Forelimb muscle (tissue), 1 donor: ENCODE results near the gene ANKRD55. TPM values are rescaled to one million over a fixed set of nuclear protein-coding genes. Genes with fewer than 3 reads are reported as not detected.
"Not testable (repeated sequence)": the region's sequence is repeated elsewhere in the genome, so short reads cannot be mapped to it uniquely, and the experiment has no call there.

Experiments
- DNase-seq: peaks from one replicate; pipeline ENCODE4 v3.0.0-alpha.2; 2013; ENCODE audit warnings: low read depth
- polyA plus RNA-seq: library from polyadenylated mRNA; unstranded; fragments of 120-200 nt; gene quantifications from one replicate; pipeline ENCODE4 v1.2.1, GENCODE V29; 2013; ENCODE audit not compliant: insufficient read length

Gene ANKRD55
- polyA plus RNA-seq, 1 donor: 0.46 TPM

DNA sequence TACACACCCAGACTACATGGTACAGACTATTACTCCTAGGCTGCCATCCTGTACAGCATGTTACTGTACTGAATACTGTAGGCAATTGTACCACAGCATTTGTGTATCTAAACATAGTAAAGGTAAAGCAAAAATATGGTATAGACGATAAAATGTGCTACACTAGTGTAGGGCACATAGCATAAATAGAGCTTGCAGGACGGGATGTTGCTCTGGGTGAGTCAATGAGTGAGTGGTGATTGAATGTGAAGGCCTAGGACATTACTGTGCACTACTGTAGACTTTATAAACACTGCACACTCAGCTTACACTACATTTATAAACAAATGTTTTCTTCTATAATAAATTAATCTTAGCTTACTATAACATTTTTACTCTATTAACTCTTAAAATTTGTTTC is 25.6 kb downstream of the ANKRD55 start:
- no peak for DNase-seq

- no peak for DNase-seq
Measured at GRCh38 chr5:56206126-56206910, 26.8 kb downstream of the ANKRD55 start.

- not testable (repeated sequence) for DNase-seq
Measured at GRCh38 chr5:56203936-56204335, 29.2 kb downstream of the ANKRD55 start.

DNA sequence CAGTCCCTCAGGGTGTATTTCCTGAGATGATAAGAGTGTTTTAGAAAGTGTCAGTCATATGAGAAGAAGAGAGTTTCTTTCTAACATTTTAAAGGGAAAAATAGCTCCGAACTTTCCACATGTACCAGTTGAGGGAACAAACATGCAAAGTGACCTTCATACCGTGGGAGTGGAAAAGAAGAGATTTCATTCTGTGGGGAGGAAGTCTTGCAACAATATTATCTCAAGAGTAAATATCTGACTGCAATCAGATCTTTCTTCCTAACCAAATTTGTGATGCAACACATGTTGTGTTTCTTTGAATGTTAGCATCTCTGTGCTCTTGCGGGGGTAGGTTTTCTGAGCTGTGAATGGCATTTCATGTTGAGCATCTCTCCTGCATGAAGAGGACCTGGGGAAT is 30.6 kb downstream of the ANKRD55 start:
- no peak for DNase-seq

- not testable (repeated sequence) for DNase-seq
Measured at GRCh38 chr5:56201762-56202261, 31.3 kb downstream of the ANKRD55 start.

DNA sequence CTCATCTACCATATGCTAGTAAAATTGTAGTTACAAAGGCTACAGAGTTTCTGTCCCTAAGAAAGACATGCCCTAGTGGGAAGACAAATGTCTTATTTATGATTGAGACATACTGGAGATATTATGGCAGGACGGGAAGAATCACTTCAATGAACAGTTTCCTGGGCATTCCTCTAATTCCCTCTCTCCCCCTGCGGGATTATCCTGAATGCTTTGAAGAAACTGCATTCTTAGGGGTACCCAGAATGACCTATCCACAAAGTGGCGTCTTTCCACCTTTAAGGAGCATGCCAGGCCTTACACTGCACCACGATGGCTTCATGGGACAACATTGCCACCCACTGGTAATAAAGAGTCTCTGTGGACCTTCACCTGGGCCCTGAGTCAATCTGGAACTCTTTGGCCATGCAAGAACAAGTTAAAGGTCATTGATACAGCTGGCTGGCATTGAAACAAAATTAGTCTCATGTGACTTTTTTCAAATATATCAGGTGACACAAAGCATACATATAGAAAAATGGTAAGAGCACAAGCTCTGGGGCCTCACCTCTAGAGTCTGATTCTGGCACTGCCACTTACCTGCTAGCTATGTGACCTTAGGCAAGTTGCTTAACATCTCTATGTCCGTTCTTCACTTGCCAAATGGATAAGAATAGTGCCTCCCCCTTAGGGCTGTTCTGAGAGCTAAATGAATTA is 32.0 kb downstream of the ANKRD55 start:
- no peak for DNase-seq

- DNase-seq: no peak
Measured at GRCh38 chr5:56195016-56195415, 38.1 kb downstream of the ANKRD55 start.

DNA sequence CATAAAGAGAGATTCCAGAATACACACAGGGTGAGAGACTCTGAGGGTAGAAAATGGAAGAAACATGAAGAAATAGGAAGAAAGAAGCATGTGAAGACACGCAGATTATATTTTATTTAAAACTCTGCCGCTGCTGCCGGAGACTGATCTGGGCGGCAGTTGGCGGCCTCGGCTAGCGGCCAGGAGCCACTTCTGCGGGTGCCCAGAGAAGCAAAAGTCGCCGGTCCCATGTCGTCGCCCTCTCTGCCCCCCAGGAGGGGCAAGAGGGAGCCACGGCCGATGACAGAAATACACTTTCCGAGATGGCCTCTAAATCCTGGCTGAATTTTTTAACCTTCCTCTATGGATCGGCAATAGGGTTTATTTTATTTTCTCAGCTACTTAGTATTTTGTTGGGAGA is 40.9 kb downstream of the ANKRD55 start:
- DNase-seq: no peak

DNA sequence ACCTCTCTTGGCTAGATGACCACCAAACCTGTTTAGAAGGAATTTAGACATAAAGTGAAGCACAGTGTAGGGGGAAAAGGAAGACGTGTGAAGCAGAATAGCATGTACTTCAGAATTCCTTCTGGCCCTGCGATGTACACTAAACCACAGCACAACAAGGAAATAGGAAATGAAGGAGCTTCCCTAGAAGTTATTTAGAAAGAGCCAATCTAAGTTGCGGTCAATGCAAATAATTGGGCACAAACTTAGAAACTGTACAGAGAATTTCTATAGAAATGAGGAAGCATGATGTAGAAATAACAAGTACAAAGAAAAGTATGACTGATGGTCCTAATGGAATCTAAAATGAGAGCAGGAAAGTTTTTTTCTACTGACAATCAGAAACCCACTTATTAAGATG is 41.5 kb downstream of the ANKRD55 start:
- no peak for DNase-seq

DNA sequence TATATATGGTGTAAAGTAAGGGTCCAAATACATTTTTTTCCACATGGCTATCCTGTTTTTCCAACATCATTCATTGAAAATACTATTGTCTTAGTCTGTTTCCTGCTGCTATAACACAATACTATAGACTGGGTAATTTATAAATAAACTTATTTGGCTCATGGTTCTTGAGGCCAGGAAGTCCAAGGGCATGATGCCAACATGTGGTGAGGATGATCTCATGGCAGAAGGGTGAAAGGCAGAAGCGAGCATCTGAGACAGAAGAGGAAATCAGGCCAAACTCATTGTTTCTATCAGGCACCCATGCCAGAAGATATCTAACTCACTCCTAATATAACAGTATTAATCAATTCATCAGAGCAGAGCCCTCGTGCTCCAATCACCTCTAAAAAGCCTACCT is 42.6 kb downstream of the ANKRD55 start:
- no peak for DNase-seq

DNA sequence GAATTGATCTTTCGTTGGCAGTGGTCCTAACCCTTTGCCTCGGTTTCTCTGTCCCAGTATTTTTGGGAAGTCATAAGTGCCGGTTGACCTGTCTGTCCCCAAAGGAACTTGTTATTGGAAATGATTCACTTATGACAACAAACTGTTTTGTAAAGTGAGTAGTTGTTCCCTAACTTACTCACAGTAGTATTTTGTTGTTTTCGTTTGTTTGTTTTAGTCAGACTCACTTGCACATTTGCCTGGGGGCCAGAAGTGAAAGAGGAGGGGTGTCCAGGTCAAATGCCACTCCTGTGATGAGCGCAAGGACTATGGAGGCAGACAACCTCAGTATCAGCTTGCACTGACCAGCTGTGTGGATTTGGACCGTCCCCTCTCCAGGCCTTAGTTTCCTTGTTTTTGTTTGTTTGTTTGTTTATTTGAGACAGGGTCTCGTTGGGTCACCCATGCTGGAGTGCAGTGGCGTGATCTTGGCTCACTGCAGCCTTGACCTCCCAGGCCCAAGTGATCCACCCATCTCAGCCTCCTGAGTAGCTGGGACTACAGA is 47.3 kb downstream of the ANKRD55 start:
- no peak for DNase-seq

GRCh38 chr5:56183506-56183905 is 49.6 kb downstream of the ANKRD55 start:
- DNase-seq: no peak

DNA sequence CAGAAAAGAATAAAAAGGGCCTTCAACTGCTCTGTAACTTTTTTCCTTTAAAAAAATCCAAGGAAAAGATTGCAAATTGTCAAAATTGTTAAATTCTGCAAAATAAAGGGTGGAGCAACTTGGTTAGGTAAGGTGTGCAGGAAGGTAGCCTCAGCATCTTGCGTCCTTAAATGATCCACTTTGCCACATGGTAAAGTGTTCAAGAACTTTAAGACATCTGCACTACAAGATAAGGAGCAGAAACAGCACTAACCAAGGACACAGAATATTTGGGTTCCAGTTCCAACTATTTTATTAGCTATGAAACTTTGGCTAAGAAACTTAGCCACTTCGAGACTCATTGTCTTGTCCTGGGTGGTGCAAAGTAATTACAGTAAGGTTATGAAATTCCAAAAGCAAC is 53.7 kb downstream of the ANKRD55 start:
- no peak for DNase-seq

- no peak for DNase-seq
Measured at GRCh38 chr5:56178823-56179222, 54.3 kb downstream of the ANKRD55 start.

GRCh38 chr5:56176871-56177533 is 56.1 kb downstream of the ANKRD55 start:
- no peak for DNase-seq

GRCh38 chr5:56176155-56176798 is 56.9 kb downstream of the ANKRD55 start:
- no peak for DNase-seq

DNA sequence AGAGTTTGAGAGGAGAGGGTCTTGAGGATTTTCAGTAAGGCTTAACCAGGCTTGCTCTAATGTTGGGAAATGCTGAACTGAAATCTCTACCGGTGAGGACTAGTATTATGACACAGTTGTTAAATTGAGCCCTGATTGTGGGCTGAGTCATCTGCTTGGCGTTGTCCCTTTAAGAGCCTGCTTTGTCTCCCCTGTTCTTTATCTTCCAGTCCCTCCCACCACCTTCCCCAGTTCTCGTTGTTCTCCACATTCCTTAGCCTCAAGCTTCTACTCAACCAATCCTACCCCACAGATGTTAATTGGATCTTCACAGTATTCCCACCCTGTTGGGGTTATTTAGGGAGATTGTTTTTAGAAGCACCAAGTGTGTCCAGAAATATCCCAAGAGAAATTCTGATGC is 57.6 kb downstream of the ANKRD55 start:
- DNase-seq: no peak

- no peak for DNase-seq
Measured at GRCh38 chr5:56175021-56175420, 58.1 kb downstream of the ANKRD55 start.

- no peak for DNase-seq
Measured at GRCh38 chr5:56172241-56172640, 60.9 kb downstream of the ANKRD55 start.

GRCh38 chr5:56170557-56170956 is 62.6 kb downstream of the ANKRD55 start:
- DNase-seq: no peak

DNA sequence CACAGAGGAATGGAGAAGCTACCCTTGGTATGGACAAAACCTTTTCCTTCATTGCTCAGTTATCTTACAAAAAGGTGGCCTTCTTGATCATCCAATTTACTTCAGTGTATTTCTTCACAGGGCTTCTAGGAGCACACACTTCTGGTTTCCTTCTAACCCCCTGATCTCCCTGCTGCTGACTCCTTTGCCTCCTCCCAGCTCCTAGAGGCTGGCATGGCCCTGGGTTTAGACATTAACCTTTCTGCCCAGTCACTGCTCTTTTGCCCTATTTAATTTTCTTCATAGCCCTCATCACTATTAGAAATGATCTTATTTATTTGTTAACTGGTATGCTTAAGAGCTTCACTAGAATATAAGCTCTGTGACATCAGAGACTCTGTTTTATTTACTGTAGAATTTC is 63.2 kb downstream of the ANKRD55 start:
- DNase-seq: no peak

- no peak for DNase-seq
Measured at GRCh38 chr5:56169281-56169680, 63.8 kb downstream of the ANKRD55 start.
